Mucosa of descending colon (tissue), 3 donors: Measurements from ENCODE around the gene XRCC2. TPM values are rescaled to one million over a fixed set of nuclear protein-coding genes. Genes with fewer than 3 reads are reported as not detected.

Source experiments
- ATAC-seq: fragments of 200-7000 bp; cut with Tn5 transposase; one replicate; pipeline ENCODE4 v1.9.1; 2020; ENCODE audit warnings: mild to moderate bottlenecking, moderate library complexity
- DNase-seq, 3 donors: peaks; one replicate each; pipeline ENCODE4 v3.0.0-alpha.2; 2020
- H3K36me3 ChIP-seq: fragments of 200-600 bp; one replicate; pipeline ENCODE4 v1.8.0; 2021; ENCODE audit warnings: low read depth, mild to moderate bottlenecking
- H3K4me1 ChIP-seq: fragments of 200-600 bp; one replicate; pipeline ENCODE4 v1.8.0; 2021; ENCODE audit warnings: low read depth, mild to moderate bottlenecking
- H3K4me3 ChIP-seq: fragments of 200-600 bp; one replicate; pipeline ENCODE4 v1.8.0; 2021; ENCODE audit warnings: mild to moderate bottlenecking
- H3K9me3 ChIP-seq: fragments of 200-600 bp; one replicate; pipeline ENCODE4 v1.8.0; 2021; ENCODE audit warnings: mild to moderate bottlenecking
- intact Hi-C, 2 donors: fragments of 100-400 bp; cut with DNase I in 1 of 2; cut with micrococcal nuclease in 1 of 2; formaldehyde crosslinking; loops; one replicate each; pipeline versions ENCODE4 v1.11.0 to v1.11.1; 2022; cut with DNase I, micrococcal nuclease
- total RNA-seq, 3 donors: library from RNA; stranded (reverse); fragmentation: NEBNext Ultra II Directional in 2 of 3; extraction: Animal tissue kit (Norgen Biotek cat#: 25700) in 2 of 3; gene quantifications; one replicate each; pipeline versions ENCODE4 v1.2.1 to v1.2.4, GENCODE V29; 2021 to 2023
- TF ChIP-seq, protein P1 (sequence below): fragments of 200-600 bp; IDR thresholded peaks from one replicate; pipeline ENCODE4 v1.8.0; 2022; ENCODE audit warnings: antibody characterized with exemption, mild to moderate bottlenecking
- donor health status: DM: no; HTN: no; CAD: no; lungs with moderate emphysema.
- donor health status: DM: no; HTN: no; CAD: no.
- donor health status: DM: no; HTN: yes; CAD: no.

The XRCC2 gene
- total RNA-seq, 3 donors from 2014 or later: 0.98 to 2.5 (median 1.0) TPM

DNA sequence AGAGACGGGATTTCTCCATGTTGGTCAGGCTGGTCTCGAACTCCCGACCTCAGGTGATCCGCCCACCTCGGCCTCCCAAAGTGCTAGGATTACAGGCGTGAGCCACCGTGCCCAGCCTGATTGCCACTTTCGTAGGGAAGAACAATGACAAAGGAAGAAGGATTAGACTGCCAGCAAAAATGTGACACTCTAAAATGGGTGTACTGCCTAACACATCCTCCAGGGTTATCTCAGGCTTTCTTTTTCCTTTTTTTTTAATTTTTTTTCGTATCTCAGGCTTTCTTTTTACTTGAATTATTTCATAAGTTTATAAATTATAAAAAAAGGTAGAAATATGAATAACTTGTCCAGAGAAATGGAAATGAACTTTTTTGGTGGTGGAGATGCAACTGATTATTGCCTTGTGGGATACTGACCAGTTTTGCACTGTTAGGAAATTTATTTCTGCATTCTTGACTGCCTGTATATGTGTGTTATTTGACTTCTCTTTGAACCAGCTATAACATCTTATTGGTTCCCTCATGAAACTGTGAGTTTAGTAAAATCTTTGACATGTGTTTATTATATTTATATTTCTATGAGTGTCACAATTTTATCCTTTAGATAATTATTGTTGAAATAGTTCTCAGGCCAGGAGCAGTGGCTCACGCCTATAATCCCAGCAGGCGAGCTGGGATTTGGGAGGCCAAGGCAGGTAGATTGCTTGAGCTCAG lies 56.8 kb downstream of the XRCC2 start:
- no peak overlapping the region for H3K4me3 ChIP-seq
- TF ChIP-seq, protein P1, sequence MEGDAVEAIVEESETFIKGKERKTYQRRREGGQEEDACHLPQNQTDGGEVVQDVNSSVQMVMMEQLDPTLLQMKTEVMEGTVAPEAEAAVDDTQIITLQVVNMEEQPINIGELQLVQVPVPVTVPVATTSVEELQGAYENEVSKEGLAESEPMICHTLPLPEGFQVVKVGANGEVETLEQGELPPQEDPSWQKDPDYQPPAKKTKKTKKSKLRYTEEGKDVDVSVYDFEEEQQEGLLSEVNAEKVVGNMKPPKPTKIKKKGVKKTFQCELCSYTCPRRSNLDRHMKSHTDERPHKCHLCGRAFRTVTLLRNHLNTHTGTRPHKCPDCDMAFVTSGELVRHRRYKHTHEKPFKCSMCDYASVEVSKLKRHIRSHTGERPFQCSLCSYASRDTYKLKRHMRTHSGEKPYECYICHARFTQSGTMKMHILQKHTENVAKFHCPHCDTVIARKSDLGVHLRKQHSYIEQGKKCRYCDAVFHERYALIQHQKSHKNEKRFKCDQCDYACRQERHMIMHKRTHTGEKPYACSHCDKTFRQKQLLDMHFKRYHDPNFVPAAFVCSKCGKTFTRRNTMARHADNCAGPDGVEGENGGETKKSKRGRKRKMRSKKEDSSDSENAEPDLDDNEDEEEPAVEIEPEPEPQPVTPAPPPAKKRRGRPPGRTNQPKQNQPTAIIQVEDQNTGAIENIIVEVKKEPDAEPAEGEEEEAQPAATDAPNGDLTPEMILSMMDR: no peak
- no peaks in the 10 kb centered on the region for H3K9me3 ChIP-seq
- no peak for ATAC-seq
- DNase-seq: no peak
- intact Hi-C loops: no loop called here
- no peaks in the 10 kb centered on the region for H3K4me1 ChIP-seq
- H3K36me3 ChIP-seq: no peaks in the 10 kb centered on the region

DNA sequence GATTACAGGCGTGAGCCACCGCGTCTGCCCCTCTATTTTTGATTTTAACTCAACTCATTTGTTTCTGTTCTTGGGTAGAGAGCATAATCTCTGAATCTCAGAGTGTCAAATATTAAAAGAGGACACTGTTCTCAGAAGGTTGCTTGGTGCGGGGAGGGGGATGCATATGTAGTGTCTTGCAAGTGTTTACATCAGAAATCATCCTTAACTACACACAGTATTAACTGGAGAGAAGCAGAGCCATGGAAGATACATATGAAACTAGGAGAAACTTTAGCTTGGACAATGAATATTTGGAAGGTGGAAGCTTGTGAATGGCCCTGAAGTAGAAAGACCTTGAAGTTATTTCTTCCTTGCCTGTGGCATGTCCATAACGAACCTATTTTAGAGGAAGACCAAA lies 57.5 kb downstream of the XRCC2 start:
- TF ChIP-seq, protein P1: no peak
- DNase-seq (no peak), ATAC-seq (no peak)
- no peaks in the 10 kb centered on the region for H3K4me1 ChIP-seq
- H3K4me3 ChIP-seq: no peak overlapping the region
- no peaks in the 10 kb centered on the region for H3K9me3 ChIP-seq
- intact Hi-C loops: no loop called here
- no peaks in the 10 kb centered on the region for H3K36me3 ChIP-seq

DNA sequence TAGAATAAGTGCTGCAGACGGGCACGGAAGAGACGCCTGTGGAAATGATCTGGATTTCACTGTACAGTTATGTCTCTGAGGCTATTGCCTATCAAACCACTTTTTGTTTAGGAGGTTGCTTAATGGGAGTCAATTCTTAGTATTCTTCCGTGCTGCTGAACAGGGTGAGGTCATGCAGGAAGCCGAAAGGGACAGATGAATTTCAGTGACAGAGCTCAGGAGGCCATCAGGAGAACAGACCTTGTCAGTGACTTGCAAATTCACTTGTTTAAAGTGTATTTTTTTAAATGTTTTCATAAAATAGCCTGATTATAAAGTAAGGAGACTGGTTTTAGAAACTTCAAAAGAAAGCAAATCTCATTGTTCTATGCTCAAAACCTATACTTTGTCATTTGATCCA lies 58.9 kb downstream of the XRCC2 start:
- Histone ChIP-seq H3K9me3 (no peaks in the 10 kb centered on the region), H3K4me1 (no peaks in the 10 kb centered on the region), H3K4me3 (no peak overlapping the region), H3K36me3 (no peaks in the 10 kb centered on the region)
- intact Hi-C loops: no loop called here
- DNase-seq: no peak
- TF ChIP-seq, protein P1: no peak
- ATAC-seq: no peak

DNA sequence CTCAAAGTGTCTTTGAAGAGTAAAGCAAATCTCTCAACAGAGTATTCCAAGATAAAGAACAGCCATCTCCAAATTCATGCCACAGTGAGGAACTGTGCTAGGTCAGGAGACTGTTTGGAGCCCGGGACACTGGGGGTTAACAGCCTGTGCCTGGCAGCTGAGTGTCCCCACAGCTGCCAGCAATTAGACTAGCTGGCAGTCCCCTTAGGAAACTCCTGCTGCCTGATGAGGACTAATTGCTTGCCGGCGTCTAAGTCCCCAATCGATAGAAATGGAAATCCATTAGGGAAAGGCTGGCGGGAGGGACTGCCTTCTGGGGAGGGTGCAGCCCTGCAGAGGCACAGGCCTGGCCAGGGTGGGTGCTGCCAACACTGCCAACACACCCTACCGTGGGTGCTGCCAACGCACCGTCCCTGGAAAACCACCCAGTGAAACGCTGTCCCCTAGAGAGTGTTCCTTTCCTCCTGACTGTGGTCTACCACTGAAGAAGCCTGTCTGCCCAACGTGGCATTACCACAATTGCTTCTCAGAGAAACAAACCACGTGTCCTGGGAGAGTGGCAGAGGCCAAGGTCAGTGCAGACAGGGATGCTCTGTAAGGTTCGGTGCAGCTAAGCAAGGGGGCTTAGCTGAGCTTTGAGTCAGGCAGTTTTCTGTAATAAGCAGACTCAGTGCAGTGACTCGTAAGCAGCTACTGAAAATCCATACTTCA lies 60.8 kb downstream of the XRCC2 start:
- intact Hi-C loops: no loop called here
- no peak overlapping the region for H3K4me3 ChIP-seq
- H3K36me3 ChIP-seq: no peaks in the 10 kb centered on the region
- H3K9me3 ChIP-seq: no peaks in the 10 kb centered on the region
- DNase-seq (no peak), ATAC-seq (no peak)
- H3K4me1 ChIP-seq: no peaks in the 10 kb centered on the region
- TF ChIP-seq, protein P1: no peak

DNA sequence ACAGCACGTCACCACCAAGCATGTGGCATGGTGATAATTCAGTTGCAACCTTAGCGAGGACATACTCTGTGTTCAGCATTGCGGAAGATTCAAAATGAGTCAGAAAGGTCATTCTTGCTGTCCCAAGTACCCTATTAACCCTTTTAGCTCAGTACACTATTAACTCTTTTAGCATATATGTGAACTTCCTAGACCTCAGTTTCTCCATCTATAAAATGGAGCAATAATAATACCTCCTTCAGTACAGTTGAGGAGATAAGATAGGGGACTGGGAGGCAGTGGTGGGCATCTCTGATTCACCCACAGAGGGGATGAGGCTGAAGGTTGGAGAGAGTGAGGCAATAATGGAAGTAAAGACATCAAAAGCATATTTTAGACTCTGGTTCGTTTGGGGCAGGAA lies 67.3 kb downstream of the XRCC2 start:
- Histone ChIP-seq H3K36me3 (no peaks in the 10 kb centered on the region), H3K4me3 (no peak overlapping the region), H3K4me1 (no peaks in the 10 kb centered on the region), H3K9me3 (no peaks in the 10 kb centered on the region)
- TF ChIP-seq, protein P1: no peak
- no peak for DNase-seq
- intact Hi-C loops: no loop called here
- no peak for ATAC-seq
